Lung (tissue), 12 donors: ENCODE measurements around the gene SLC38A9. TPM values are rescaled to one million over a fixed set of nuclear protein-coding genes. Genes with fewer than 3 reads are reported as not detected.
A peak's percentile ranks its signal among the peaks of the same experiment; 100 is the strongest.

Source experiments
- ATAC-seq: fragments of 200-7000 bp; cut with Tn5 transposase; one replicate; pipeline ENCODE4 v1.9.1; 2020; ENCODE audit warnings: moderate number of reproducible peaks; ENCODE audit not compliant: insufficient read depth, low FRiP score
- DNase-seq, 3 donors: peaks; one replicate each; pipeline ENCODE4 v3.0.0-alpha.2; 2013 to 2017
- H3K27ac ChIP-seq, 2 donors: one replicate each; pipeline ENCODE4 v1.5.1; 2013; ENCODE audit warnings: mild to moderate bottlenecking in 2 of 2, moderate library complexity in 2 of 2, control low read depth in 1 of 2, inconsistent platforms in 1 of 2, low read depth in 1 of 2, low read length in 1 of 2
- H3K27me3 ChIP-seq, 3 donors: one replicate each; pipeline ENCODE4 v1.5.1; 2013; ENCODE audit warnings: low read length in 2 of 3; ENCODE audit not compliant: control insufficient read depth in 3 of 3, insufficient read depth in 3 of 3
- H3K36me3 ChIP-seq, 4 donors: one replicate each; pipeline ENCODE4 v1.5.1; 2013; ENCODE audit warnings: low read length in 4 of 4, mild to moderate bottlenecking in 1 of 4, moderate library complexity in 1 of 4; ENCODE audit not compliant: control insufficient read depth in 4 of 4, insufficient read depth in 4 of 4
- H3K4me1 ChIP-seq, 5 donors: one replicate each; pipeline ENCODE4 v1.5.1; 2013; ENCODE audit warnings: low read length in 5 of 5, mild to moderate bottlenecking in 2 of 5, moderate library complexity in 1 of 5; ENCODE audit not compliant: control insufficient read depth in 5 of 5, insufficient read depth in 5 of 5
- H3K4me3 ChIP-seq: one replicate; pipeline ENCODE4 v1.5.1; 2013; ENCODE audit warnings: mild to moderate bottlenecking, control low read depth, moderate library complexity
- H3K9ac ChIP-seq, 2 donors: one replicate each; pipeline ENCODE4 v1.5.1; 2013; ENCODE audit warnings: low read length in 2 of 2, control low read depth in 1 of 2; ENCODE audit not compliant: insufficient read depth in 1 of 2
- H3K9me3 ChIP-seq, 4 donors: one replicate each; pipeline ENCODE4 v1.5.1; 2013; ENCODE audit warnings: low read length in 3 of 4, mild to moderate bottlenecking in 1 of 4, moderate library complexity in 1 of 4; ENCODE audit not compliant: control insufficient read depth in 4 of 4, insufficient read depth in 3 of 4
- CTCF ChIP-seq: IDR thresholded peaks from 2 replicates; pipeline ENCODE4 v1.5.1; 2012; ENCODE audit warnings: mild to moderate bottlenecking; ENCODE audit errors: control extremely low read depth, extremely low read depth
- WGBS, 2 donors: extraction: QIAGEN DNeasy Blood & Tissue Kit; methylation state at CpG; one replicate each; pipeline ENCODE4 v1.1.7; 2013; 5-methylcytosine and 5-hydroxymethylcytosine counted together
- polyA plus RNA-seq, 2 donors: library from polyadenylated mRNA; stranded (reverse); fragments of 200-250 nt; gene quantifications; one replicate each; pipeline ENCODE4 v1.2.1, GENCODE V29; 2013
- total RNA-seq, 2 donors: library from RNA; depleted of rRNA in 1 of 2; stranded (reverse); fragments of >200 nt in 1 of 2; gene quantifications; one replicate each; pipeline ENCODE4 v1.2.1, GENCODE V29; 2014 to 2021
- donor health status: control.
- donor health status: control.
- donor health status: Bipolar disorder and iron deficiency.
- donor health status: healthy.
- donor health status: DM: yes; HTN: yes; CAD: no.

SLC38A9 gene
- total and polyA plus RNA-seq, 4 donors, result 8.5 to 64.2 (median 14.5) TPM

DNA sequence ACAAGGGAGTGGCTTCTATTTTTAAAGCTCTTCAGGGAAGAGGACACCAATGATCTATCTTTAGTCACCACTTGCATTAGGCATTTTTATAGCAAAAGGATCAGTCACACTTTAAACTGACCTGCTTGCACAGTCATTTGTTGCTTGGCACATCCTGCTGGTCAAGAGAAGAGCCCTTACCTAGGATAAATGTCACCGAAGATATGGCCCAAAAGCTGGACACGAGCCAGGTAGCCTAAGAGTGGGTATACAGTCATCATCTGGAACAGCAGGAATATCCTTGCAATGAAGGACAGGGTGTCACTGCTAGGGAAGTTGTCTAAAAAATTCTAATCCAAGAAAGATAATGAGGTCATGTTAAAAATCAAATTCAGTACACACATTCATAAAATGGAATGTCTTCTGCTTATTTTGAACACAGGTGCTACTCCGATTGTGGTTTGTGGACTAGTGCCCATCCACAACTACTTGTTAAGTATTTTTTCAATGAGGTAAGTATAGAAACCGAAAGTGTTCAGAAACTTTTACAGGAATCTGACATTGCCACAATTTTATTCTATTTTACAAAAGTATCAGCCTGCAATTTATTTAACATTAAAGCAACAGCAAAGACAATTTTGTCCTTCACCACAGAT, 78.4 kb downstream of the SLC38A9 start:
- WGBS, 2 donors, result 46 to 75% methylated on average over 4 of the region's 4 CpGs
- DNase-seq (no peak), ATAC-seq (no peak)
- Histone ChIP-seq H3K27me3 (no peaks in the 10 kb centered on the region), H3K36me3 (no peaks in the 10 kb centered on the region), H3K4me3 (no peak overlapping the region), H3K9me3 (no peaks in the 10 kb centered on the region), H3K4me1 (peaks cover 3 to 63% (median 20%) of the 10 kb centered on the region in 5 donors), H3K9ac (peak overlapping the region in 1 of 2 donors; percentile 26), H3K27ac (peak overlapping the region; percentile 90)
- no peak for TF ChIP-seq CTCF

GRCh38 chr5:55629815-55630214, 82.3 kb downstream of the SLC38A9 start:
- Histone ChIP-seq H3K36me3 (no peaks in the 10 kb centered on the region), H3K9me3 (no peaks in the 10 kb centered on the region), H3K9ac (no peak overlapping the region), H3K27me3 (no peaks in the 10 kb centered on the region), H3K4me3 (no peak overlapping the region), H3K4me1 (peaks cover 0 to 52% (median 10%) of the 10 kb centered on the region in 5 donors), H3K27ac (no peak overlapping the region)
- 82 to 86% methylated on average over 5 of the region's 5 CpGs for WGBS, 2 donors
- DNase-seq, result peak in 2 of 3 donors; percentile 71
- TF ChIP-seq CTCF, result no peak
- no peak for ATAC-seq

DNA sequence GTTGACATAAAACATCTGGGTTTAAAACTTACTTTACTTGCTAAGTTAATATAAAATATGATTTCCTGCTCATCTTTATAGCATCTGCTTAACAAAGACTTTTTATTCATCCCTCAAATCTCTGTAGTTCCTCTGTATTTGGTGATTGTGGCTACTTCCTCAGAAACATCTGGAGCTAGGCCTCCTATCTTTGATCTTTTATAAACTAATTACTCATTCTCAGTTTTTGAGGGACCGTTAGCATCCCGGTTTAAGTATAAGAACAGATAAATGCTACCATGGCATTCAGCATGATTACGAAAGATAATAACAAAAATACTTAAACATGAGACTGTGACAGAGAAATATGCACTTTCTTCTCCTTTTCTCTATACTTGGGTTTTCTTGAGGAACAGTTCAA, 85.3 kb downstream of the SLC38A9 start:
- TF ChIP-seq CTCF, result no peak
- WGBS, 2 donors, result 63% methylated on average over 3 of the region's 3 CpGs
- Histone ChIP-seq H3K27me3 (no peaks in the 10 kb centered on the region), H3K4me3 (no peak overlapping the region), H3K36me3 (no peaks in the 10 kb centered on the region), H3K9ac (peak overlapping the region in 1 of 2 donors; percentile 65), H3K27ac (no peak overlapping the region), H3K9me3 (no peaks in the 10 kb centered on the region), H3K4me1 (peaks cover 0 to 46% (median 1%) of the 10 kb centered on the region in 5 donors)
- DNase-seq, result peak in 2 of 3 donors; percentile 39 to 41
- no peak for ATAC-seq

- Histone ChIP-seq H3K4me1 (peaks cover 0 to 55% (median 2%) of the 10 kb centered on the region in 5 donors), H3K9me3 (no peaks in the 10 kb centered on the region), H3K27me3 (no peaks in the 10 kb centered on the region), H3K36me3 (no peaks in the 10 kb centered on the region), H3K4me3 (no peak overlapping the region), H3K27ac (no peak overlapping the region), H3K9ac (peak overlapping the region in 1 of 2 donors; percentile 17)
- no peak for TF ChIP-seq CTCF
- ATAC-seq, result no peak
- peak in 1 of 3 donors; percentile 27 for DNase-seq
Measured at GRCh38 chr5:55625913-55626312, 86.2 kb downstream of the SLC38A9 start.
